ENCODE measurements around the gene KCNJ10.

GRCh38 chr1:159987186-159987585 is 82.8 kb downstream of the KCNJ10 start:
- TF ChIP-seq CTCF (IDR thresholded peaks at IDR 0.05) (no peak), ZNF121 (CRISPR knock-in tag; IDR thresholded peaks at IDR 0.05) (no peak)
- TF ChIP-seq, protein P1, sequence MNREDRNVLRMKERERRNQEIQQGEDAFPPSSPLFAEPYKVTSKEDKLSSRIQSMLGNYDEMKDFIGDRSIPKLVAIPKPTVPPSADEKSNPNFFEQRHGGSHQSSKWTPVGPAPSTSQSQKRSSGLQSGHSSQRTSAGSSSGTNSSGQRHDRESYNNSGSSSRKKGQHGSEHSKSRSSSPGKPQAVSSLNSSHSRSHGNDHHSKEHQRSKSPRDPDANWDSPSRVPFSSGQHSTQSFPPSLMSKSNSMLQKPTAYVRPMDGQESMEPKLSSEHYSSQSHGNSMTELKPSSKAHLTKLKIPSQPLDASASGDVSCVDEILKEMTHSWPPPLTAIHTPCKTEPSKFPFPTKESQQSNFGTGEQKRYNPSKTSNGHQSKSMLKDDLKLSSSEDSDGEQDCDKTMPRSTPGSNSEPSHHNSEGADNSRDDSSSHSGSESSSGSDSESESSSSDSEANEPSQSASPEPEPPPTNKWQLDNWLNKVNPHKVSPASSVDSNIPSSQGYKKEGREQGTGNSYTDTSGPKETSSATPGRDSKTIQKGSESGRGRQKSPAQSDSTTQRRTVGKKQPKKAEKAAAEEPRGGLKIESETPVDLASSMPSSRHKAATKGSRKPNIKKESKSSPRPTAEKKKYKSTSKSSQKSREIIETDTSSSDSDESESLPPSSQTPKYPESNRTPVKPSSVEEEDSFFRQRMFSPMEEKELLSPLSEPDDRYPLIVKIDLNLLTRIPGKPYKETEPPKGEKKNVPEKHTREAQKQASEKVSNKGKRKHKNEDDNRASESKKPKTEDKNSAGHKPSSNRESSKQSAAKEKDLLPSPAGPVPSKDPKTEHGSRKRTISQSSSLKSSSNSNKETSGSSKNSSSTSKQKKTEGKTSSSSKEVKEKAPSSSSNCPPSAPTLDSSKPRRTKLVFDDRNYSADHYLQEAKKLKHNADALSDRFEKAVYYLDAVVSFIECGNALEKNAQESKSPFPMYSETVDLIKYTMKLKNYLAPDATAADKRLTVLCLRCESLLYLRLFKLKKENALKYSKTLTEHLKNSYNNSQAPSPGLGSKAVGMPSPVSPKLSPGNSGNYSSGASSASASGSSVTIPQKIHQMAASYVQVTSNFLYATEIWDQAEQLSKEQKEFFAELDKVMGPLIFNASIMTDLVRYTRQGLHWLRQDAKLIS (CRISPR knock-in tag; IDR thresholded peaks at IDR 0.05; ENCODE audit: borderline replicate concordance) = no peak
- TF ChIP-seq, protein P2, sequence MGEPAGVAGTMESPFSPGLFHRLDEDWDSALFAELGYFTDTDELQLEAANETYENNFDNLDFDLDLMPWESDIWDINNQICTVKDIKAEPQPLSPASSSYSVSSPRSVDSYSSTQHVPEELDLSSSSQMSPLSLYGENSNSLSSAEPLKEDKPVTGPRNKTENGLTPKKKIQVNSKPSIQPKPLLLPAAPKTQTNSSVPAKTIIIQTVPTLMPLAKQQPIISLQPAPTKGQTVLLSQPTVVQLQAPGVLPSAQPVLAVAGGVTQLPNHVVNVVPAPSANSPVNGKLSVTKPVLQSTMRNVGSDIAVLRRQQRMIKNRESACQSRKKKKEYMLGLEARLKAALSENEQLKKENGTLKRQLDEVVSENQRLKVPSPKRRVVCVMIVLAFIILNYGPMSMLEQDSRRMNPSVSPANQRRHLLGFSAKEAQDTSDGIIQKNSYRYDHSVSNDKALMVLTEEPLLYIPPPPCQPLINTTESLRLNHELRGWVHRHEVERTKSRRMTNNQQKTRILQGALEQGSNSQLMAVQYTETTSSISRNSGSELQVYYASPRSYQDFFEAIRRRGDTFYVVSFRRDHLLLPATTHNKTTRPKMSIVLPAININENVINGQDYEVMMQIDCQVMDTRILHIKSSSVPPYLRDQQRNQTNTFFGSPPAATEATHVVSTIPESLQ (CRISPR knock-in tag; IDR thresholded peaks at IDR 0.05) = no peak
- TF ChIP-seq, protein P3, sequence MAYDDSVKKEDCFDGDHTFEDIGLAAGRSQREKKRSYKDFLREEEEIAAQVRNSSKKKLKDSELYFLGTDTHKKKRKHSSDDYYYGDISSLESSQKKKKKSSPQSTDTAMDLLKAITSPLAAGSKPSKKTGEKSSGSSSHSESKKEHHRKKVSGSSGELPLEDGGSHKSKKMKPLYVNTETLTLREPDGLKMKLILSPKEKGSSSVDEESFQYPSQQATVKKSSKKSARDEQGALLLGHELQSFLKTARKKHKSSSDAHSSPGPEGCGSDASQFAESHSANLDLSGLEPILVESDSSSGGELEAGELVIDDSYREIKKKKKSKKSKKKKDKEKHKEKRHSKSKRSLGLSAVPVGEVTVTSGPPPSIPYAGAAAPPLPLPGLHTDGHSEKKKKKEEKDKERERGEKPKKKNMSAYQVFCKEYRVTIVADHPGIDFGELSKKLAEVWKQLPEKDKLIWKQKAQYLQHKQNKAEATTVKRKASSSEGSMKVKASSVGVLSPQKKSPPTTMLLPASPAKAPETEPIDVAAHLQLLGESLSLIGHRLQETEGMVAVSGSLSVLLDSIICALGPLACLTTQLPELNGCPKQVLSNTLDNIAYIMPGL (CRISPR knock-in tag; IDR thresholded peaks at IDR 0.05) = no peak

All from WTC11 (cell line).